Keratinocyte (primary cell): ENCODE data around the gene DOP1A.

Experiments used
- EZH2 ChIP-seq: IDR thresholded peaks from one replicate; pipeline ENCODE4 v1.6.1; 2012; ENCODE audit warnings: inconsistent platforms, mild to moderate bottlenecking, low read length, moderate library complexity
- TF ChIP-seq, protein P1 (sequence below), 3 experiments: IDR thresholded peaks in 1 of 3; conservative IDR thresholded peaks in 1 of 3; optimal IDR thresholded peaks in 1 of 3; 2 replicates in 2 of 3; 3 replicates in 1 of 3; pipeline versions ENCODE3 to v1.5.1; 2011; ENCODE audit warnings: low read length in 3 of 3, mild to moderate bottlenecking in 3 of 3, moderate library complexity in 2 of 3, control low read depth in 1 of 3, inconsistent platforms in 1 of 3; ENCODE audit not compliant: insufficient read depth in 2 of 3; ENCODE audit errors: extremely low read depth in 1 of 3

DNA sequence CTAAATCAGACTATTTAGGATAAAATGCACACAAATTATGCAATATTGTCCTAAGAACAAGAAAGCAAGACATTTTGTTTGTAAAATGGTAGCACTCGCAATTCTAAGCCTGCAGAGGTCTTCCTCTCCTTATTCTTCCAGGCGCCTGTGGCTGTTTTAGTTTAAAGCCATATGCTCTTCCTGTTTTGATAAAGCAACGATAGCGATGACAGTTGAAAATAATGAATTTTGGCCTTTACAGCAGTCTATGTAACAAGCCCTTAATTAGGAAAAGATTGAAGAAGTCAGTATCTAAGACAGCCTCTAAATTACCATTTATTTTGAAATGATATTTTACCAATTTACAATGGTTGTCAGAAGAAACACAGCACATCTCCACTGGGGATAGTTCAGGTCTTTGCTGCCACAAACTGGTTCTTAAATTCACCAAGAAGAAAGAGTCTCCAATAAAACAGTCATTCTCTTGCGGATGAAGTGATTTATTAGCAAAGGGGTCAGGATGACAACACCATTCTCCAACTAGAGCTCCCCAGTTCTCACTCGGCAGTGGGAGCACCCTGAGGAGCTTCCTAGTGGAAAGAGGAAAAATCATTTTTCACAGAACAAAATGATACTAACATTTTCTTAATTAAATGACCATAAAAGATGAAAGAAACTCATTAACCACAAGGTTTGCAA is 23.2 kb upstream of the DOP1A start:
- TF ChIP-seq, protein P1, sequence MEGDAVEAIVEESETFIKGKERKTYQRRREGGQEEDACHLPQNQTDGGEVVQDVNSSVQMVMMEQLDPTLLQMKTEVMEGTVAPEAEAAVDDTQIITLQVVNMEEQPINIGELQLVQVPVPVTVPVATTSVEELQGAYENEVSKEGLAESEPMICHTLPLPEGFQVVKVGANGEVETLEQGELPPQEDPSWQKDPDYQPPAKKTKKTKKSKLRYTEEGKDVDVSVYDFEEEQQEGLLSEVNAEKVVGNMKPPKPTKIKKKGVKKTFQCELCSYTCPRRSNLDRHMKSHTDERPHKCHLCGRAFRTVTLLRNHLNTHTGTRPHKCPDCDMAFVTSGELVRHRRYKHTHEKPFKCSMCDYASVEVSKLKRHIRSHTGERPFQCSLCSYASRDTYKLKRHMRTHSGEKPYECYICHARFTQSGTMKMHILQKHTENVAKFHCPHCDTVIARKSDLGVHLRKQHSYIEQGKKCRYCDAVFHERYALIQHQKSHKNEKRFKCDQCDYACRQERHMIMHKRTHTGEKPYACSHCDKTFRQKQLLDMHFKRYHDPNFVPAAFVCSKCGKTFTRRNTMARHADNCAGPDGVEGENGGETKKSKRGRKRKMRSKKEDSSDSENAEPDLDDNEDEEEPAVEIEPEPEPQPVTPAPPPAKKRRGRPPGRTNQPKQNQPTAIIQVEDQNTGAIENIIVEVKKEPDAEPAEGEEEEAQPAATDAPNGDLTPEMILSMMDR (optimal IDR thresholded peaks at IDR 0.05 in 1 of 3, IDR thresholded peaks at IDR 0.05 in 1 of 3, conservative IDR thresholded peaks at IDR 0.05 in 1 of 3; ENCODE audit: extremely low read depth in 1 of 3, insufficient read depth in 2 of 3, low read length in 3 of 3): no peak
- TF ChIP-seq EZH2: no peak
